GM12878 (cell line): Measurements from ENCODE around the gene SERPINH1. TPM values are rescaled to one million over a fixed set of nuclear protein-coding genes. Genes with fewer than 3 reads are reported as not detected.

Source experiments
- ATAC-seq: fragments of 200-7000 bp; cut with Tn5 transposase; 3 replicates; pipeline ENCODE4 v1.9.1; 2020; ENCODE audit warnings: mild to moderate bottlenecking, moderate library complexity
- BruUV-seq: library from RNA; stranded (reverse); fragments of 400-500 nt; replicated peaks from 2 replicates; lab custom pipeline; 2021; lab: Mats Ljungman, UMichigan
- CTCF ChIA-PET: fragments of 300-600 bp; sonication (Branson Sonifier 250); formaldehyde crosslinking; extraction: SDS; loops from one replicate; lab custom pipeline; 2021; ENCODE audit warnings: inconsistent platforms; lab: Yijun Ruan, JAX
- POLR2A ChIA-PET: fragments of 350-600 bp; formaldehyde crosslinking; extraction: SDS; loops from one replicate; lab custom pipeline; 2021; ENCODE audit warnings: inconsistent platforms; lab: Charles Lee
- RAD21 ChIA-PET: fragments of 300-600 bp; sonication (Branson Sonifier 250); formaldehyde crosslinking; loops from one replicate; lab custom pipeline; 2023; ENCODE audit warnings: antibody characterized with exemption; ENCODE audit not compliant: unreplicated experiment; lab: Charles Lee
- SMC1A ChIA-PET: fragments of 300-600 bp; sonication (Branson Sonifier 250); formaldehyde crosslinking; loops from one replicate; lab custom pipeline; 2023; ENCODE audit not compliant: unreplicated experiment, uncharacterized antibody; lab: Charles Lee
- DNase-seq: peaks from one replicate; pipeline ENCODE4 v3.0.0-alpha.2; 2011; ENCODE audit warnings: low read depth, low spot score
- FAIRE-seq: peaks from 3 replicates; lab custom pipeline; 2011; peaks lifted over from hg19 to GRCh38; lab: Jason Lieb, UNC
- H2AFZ ChIP-seq: 2 replicates; pipeline ENCODE4 v1.6.0; 2011; ENCODE audit warnings: low read depth, low read length, control low read depth; ENCODE audit not compliant: control insufficient read depth
- H3K27ac ChIP-seq: 2 replicates; pipeline ENCODE4 v1.5.1; 2011; ENCODE audit warnings: control low read depth; ENCODE audit not compliant: control insufficient read depth, insufficient read depth
- H3K27me3 ChIP-seq, 2 experiments: replicated peaks in 1 of 2; 2 replicates each; pipeline versions ENCODE4 v1.6.0 to v1.6.1; 2011; ENCODE audit warnings: low read length in 1 of 2; ENCODE audit not compliant: control insufficient read depth in 2 of 2, insufficient read depth in 2 of 2
- H3K36me3 ChIP-seq, 2 experiments: 2 replicates each; pipeline ENCODE4 v1.5.1; 2011; ENCODE audit warnings: low read length in 1 of 2; ENCODE audit not compliant: control insufficient read depth in 2 of 2, insufficient read depth in 2 of 2
- H3K4me1 ChIP-seq: 2 replicates; pipeline ENCODE4 v1.6.1; 2011; ENCODE audit warnings: mild to moderate bottlenecking, low read length, moderate library complexity, mixed read lengths; ENCODE audit not compliant: control insufficient read depth, insufficient read depth
- H3K4me2 ChIP-seq: 2 replicates; pipeline ENCODE4 v1.6.0; 2011; ENCODE audit warnings: control low read depth; ENCODE audit not compliant: control insufficient read depth, insufficient read depth
- H3K4me3 ChIP-seq: fragments of 200-600 bp; sonication (generic); 2 replicates; pipeline ENCODE4 v1.5.1; 2016
- H3K79me2 ChIP-seq: 2 replicates; pipeline ENCODE4 v1.6.0; 2011; ENCODE audit warnings: low read length; ENCODE audit not compliant: control insufficient read depth, insufficient read depth
- H3K9ac ChIP-seq: 2 replicates; pipeline ENCODE4 v1.8.0; 2011; ENCODE audit warnings: low read length, control low read depth, mixed read lengths; ENCODE audit not compliant: control insufficient read depth, insufficient read depth
- H3K9me3 ChIP-seq: replicated peaks from 3 replicates; pipeline ENCODE4 v1.5.1; 2011; ENCODE audit warnings: mild to moderate bottlenecking, low read length; ENCODE audit not compliant: control insufficient read depth, insufficient read depth
- H4K20me1 ChIP-seq: 2 replicates; pipeline ENCODE4 v1.6.0; 2011; ENCODE audit not compliant: control insufficient read depth, insufficient read depth
- BRCA1 ChIP-seq: IDR thresholded peaks from 2 replicates; pipeline ENCODE4 v1.6.1; 2011; ENCODE audit warnings: low read depth, low read length, improper control_type of control experiment
- CHD1 ChIP-seq: IDR thresholded peaks from 2 replicates; pipeline ENCODE4 v1.6.1; 2012; ENCODE audit warnings: low read depth, low read length, improper control_type of control experiment
- EGR1 ChIP-seq, 2 experiments: IDR thresholded peaks; 1 replicate in 1 of 2; 2 replicates in 1 of 2; pipeline ENCODE4 v1.6.1; 2011 to 2012; ENCODE audit warnings: low read depth in 2 of 2, low read length in 2 of 2, borderline replicate concordance in 1 of 2, mild to moderate bottlenecking in 1 of 2, moderate library complexity in 1 of 2
- MXI1 ChIP-seq: fragments of 150-350 bp; IDR thresholded peaks from 2 replicates; pipeline ENCODE4 v1.6.1; 2011; ENCODE audit warnings: low read depth, mild to moderate bottlenecking, inconsistent platforms, low read length, improper control_type of control experiment
- POLR2A ChIP-seq: IDR thresholded peaks from 2 replicates; pipeline ENCODE4 v1.6.1; 2011; ENCODE audit warnings: low read depth, mild to moderate bottlenecking, low read length
- SPI1 ChIP-seq: IDR thresholded peaks from 2 replicates; pipeline ENCODE4 v1.6.1; 2011; ENCODE audit warnings: low read depth, mild to moderate bottlenecking, low read length, moderate library complexity, borderline replicate concordance; ENCODE audit not compliant: insufficient read depth
- SRF ChIP-seq, 2 experiments: IDR thresholded peaks; 2 replicates each; pipeline ENCODE4 v1.6.1; 2011; ENCODE audit warnings: low read depth in 2 of 2, low read length in 2 of 2, mild to moderate bottlenecking in 1 of 2, moderate library complexity in 1 of 2
- SUZ12 ChIP-seq: fragments of 200-600 bp; sonication (generic); IDR thresholded peaks from one replicate; pipeline ENCODE4 v1.6.1; 2018; ENCODE audit warnings: antibody characterized with exemption, mild to moderate bottlenecking; ENCODE audit not compliant: unreplicated experiment
- WGBS: methylation state at CpG from one replicate; pipeline ENCODE4 v1.1.6; 2016; ENCODE audit warnings: low lambda C conversion rate; ENCODE audit not compliant: insufficient replicate concordance, insufficient coverage; ENCODE audit errors: missing lambda C conversion rate; 5-methylcytosine and 5-hydroxymethylcytosine counted together
- in situ Hi-C: fragments of 300-500 bp; cut with MboI; formaldehyde crosslinking; loops from 9 replicates; pipeline ENCODE4 v1.14.3; 2018; ENCODE audit warnings: mixed read lengths
- intact Hi-C: fragments of 100-400 bp; cut with micrococcal nuclease; formaldehyde crosslinking; loops from one replicate; pipeline ENCODE4 v1.14.2; 2022; ENCODE audit not compliant: unreplicated experiment
- polyA plus RNA-seq, 11 experiments: library from polyadenylated mRNA; depleted of rRNA in 4 of 11; unstranded in 6 of 11; stranded (reverse) in 5 of 11; fragments of >200 nt; fragmentation: Nextera tagmentation in 4 of 11; fragmentation: Illumina TruSeq in 1 of 11; extraction: Ambion mirVana in 4 of 11; extraction: Trizol in 1 of 11; gene quantifications; 1 replicate in 1 of 11; 2 replicates in 10 of 11; pipeline versions ENCODE4 v1.2.1 to v1.2.3, GENCODE V29; 2011 to 2016; ENCODE audit warnings: inconsistent platforms in 2 of 11, missing spikeins in 2 of 11, low read depth in 1 of 11
- total RNA-seq, 4 experiments: library from RNA; depleted of rRNA in 3 of 4; stranded (reverse); fragments of >200 nt in 3 of 4; fragmentation: Illumina TruSeq in 1 of 4; extraction: Trizol in 1 of 4; gene quantifications; 2 replicates each; pipeline versions ENCODE4 v1.2.1 to v1.2.3, GENCODE V29; 2013 to 2021
- TF ChIP-seq, protein P1 (sequence below): fragments of 450-650 bp; conservative IDR thresholded peaks from 2 replicates; pipeline ENCODE4 v1.6.1; 2017; ENCODE audit warnings: mild to moderate bottlenecking, moderate library complexity

Gene SERPINH1
- total and polyA plus RNA-seq, 10 of the 15 experiments (the other 5 are each of a cell fraction or from before 2014, with no cell fraction given) = 0.34 to 19.8 (median 13.7) TPM

DNA sequence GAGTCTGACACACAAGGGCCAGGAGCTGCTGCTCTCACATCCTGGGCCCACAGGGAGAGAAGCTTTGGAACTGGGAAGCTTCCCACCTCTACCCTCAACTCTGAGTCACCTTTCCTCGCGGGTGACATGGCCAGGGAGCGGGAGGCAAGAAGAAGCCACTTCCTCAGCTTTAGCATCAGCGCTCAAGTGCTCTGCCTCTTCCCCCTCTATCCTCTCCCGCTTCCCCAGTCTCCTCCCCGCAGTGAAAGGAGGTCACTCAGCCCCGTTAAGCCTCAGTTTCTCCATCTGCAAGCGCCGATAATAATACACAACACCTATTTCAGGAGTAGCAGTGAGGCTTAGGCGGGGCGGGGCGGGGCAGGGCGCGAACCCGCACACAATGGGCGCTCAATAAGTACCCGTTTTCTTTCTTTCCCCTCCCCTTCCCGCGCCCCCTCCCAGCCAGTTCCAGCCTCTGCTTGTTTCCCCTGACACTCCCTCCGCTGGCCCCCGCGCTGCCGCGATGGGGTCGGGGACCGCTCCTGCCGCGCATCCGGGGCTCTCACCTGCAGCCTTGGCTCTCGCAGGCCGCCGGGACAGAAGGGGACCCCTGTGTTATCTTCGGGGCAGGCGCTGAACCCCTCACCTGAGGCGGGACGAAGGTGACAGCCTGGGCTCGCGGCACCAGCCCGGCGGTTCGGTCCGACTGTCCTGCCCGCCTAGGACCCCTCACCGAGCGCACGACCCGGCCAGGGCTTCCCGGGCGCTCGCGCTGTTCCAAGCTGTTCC, 37.2 kb upstream of the SERPINH1 start:
- CTCF ChIA-PET = interaction anchor here (0.7 to 15.9 kb wide), 11 partner anchors 7 to 136 kb away, joined by 3 to 288 read pairs (median 3); no protein-coding TSS in a partner anchor
- RAD21 ChIA-PET = interaction anchor here (0.7 to 2.1 kb wide), 9 partner anchors 12 to 81 kb away, joined by 3 to 9 read pairs (median 3); no protein-coding TSS in a partner anchor
- peaks cover 18% of the 10 kb centered on the region for H3K4me1 ChIP-seq
- H3K27ac ChIP-seq = no peak overlapping the region
- POLR2A ChIA-PET = interaction anchor here (0.6 to 1.2 kb wide), 4 partner anchors 8 to 1590 kb away, joined by 3 to 8 read pairs (median 4); no protein-coding TSS in a partner anchor
- H4K20me1 ChIP-seq = no peaks in the 10 kb centered on the region
- SMC1A ChIA-PET = interaction anchor here (0.7 to 3.5 kb wide), 3 partner anchors 15 to 79 kb away, joined by 3 to 12 read pairs (median 4); no protein-coding TSS in a partner anchor
- H3K9ac ChIP-seq = peak overlapping the region; percentile 47; the same call in 1 of the 2 replicates
- in situ Hi-C loops = no loop called here
- peak overlapping the region; percentile 80 for H3K4me3 ChIP-seq
- BruUV-seq = no TSS peak
- DNase-seq = no peak
- H3K4me2 ChIP-seq = peak overlapping the region; percentile 91
- 6% methylated on average over 39 of the region's 51 CpGs for WGBS
- no peaks in the 10 kb centered on the region for H3K9me3 ChIP-seq
- intact Hi-C loops = no loop called here
- H2AFZ ChIP-seq = peak overlapping the region; percentile 70
- ATAC-seq = peak; percentile 10
- no peaks in the 10 kb centered on the region for H3K36me3 ChIP-seq
- no peak for TF ChIP-seq SRF (IDR thresholded peaks at IDR 0.05; ENCODE audit: low read depth in 2 of 2, low read length in 2 of 2)
- FAIRE-seq = no peak
- H3K27me3 ChIP-seq = 0 out of 4 replicates have a peak, but pooled peaks cover 0 to 3% of the 10 kb centered on the region in 2 experiments
- no peaks in the 10 kb centered on the region for H3K79me2 ChIP-seq

DNA sequence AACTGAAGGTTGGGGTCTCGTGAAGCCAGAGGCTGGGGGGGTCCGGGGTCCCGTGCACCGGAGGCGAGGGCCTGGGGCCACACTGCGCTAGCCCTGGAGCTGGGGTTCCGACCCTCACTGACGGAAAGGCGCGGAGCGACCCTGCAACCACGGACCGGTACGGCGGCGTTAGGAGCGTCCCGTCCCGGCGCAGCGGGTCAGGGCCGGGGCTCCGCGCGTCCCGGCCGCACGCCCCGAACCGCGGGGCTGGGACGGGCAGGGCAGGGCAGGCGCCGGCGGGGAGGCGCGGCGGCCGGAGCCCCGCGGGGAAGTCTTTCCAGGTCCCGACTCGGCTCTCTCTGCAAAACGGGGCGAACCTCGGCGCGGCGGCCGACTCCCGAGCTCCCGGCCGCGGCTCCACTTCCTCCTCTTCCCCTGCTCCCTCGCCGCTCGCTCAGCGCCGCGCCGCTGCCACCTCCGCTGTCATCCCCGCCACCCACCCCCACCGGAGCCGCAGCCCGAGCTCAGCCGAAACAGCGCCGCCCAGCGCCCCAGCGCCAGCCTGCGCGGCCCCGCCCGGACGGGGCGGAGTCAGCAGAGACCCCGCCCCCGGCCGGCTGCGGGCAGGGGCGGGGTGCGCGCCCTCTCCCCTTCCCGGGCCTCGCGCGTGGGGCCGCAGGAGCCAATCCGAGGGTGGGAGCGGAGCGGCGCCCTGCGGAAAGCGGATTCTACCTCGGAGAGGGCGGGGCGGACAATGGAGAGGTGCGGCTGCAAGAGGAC, 36.4 kb upstream of the SERPINH1 start, which contains the start of gene GDPD5:
Gene GDPD5 (minus strand): TSS at position 509 of the 759 bp plus-strand sequence. CDS start 48,206 bp downstream, outside the sequence.
- Histone ChIP-seq H3K79me2 (no peaks in the 10 kb centered on the region), H2AFZ (peak within 1 kb of the TSS; percentile 70), H3K9me3 (no peaks in the 10 kb centered on the region), H3K36me3 (no peaks in the 10 kb centered on the region), H3K4me1 (peaks cover 18% of the 10 kb centered on the region), H4K20me1 (no peaks in the 10 kb centered on the region), H3K4me2 (peak within 1 kb of the TSS; percentile 91), H3K27ac (peak within 1 kb of the TSS; percentile 28; the same call in 1 of the 2 replicates), H3K27me3 (0 out of 4 replicates have a peak, but pooled peaks cover 0 to 3% of the 10 kb centered on the region in 2 experiments), H3K4me3 (peak within 1 kb of the TSS; percentile 80), H3K9ac (peak within 1 kb of the TSS; percentile 61)
- intact Hi-C loops = no loop called here
- SMC1A ChIA-PET = interaction anchor here (0.7 to 1.4 kb wide), 4 partner anchors 9 to 81 kb away, joined by 3 to 4 read pairs (median 4); no protein-coding TSS in a partner anchor
- POLR2A ChIA-PET = interaction anchor here (0.6 to 1.2 kb wide), 9 partner anchors 8 to 1042 kb away, joined by 3 to 8 read pairs (median 3); no protein-coding TSS in a partner anchor
- ATAC-seq = peak; percentile 84
- CTCF ChIA-PET = interaction anchor here (0.7 to 15.9 kb wide), 9 partner anchors 8 to 137 kb away, joined by 3 to 288 read pairs (median 3); no protein-coding TSS in a partner anchor
- RAD21 ChIA-PET = interaction anchor here (0.5 to 1.6 kb wide), 7 partner anchors 9 to 81 kb away, joined by 3 to 4 read pairs (median 3); no protein-coding TSS in a partner anchor
- BruUV-seq = TSS peak; percentile 91
- WGBS = 1% methylated on average over 17 of the region's 99 CpGs
- no peak for FAIRE-seq
- no peak for DNase-seq
- in situ Hi-C loops = no loop called here
- TF ChIP-seq EGR1 (IDR thresholded peaks at IDR 0.05; ENCODE audit: borderline replicate concordance in 1 of 2, low read depth in 2 of 2, low read length in 2 of 2) = peak in 1 of 2 experiments; percentile 58; a peak in 1 of 3 replicates
- peak; percentile 57; the same call in 1 of the 2 replicates for TF ChIP-seq MXI1
- TF ChIP-seq SUZ12 = no peak
- TF ChIP-seq, protein P1, sequence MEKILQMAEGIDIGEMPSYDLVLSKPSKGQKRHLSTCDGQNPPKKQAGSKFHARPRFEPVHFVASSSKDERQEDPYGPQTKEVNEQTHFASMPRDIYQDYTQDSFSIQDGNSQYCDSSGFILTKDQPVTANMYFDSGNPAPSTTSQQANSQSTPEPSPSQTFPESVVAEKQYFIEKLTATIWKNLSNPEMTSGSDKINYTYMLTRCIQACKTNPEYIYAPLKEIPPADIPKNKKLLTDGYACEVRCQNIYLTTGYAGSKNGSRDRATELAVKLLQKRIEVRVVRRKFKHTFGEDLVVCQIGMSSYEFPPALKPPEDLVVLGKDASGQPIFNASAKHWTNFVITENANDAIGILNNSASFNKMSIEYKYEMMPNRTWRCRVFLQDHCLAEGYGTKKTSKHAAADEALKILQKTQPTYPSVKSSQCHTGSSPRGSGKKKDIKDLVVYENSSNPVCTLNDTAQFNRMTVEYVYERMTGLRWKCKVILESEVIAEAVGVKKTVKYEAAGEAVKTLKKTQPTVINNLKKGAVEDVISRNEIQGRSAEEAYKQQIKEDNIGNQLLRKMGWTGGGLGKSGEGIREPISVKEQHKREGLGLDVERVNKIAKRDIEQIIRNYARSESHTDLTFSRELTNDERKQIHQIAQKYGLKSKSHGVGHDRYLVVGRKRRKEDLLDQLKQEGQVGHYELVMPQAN = peak; percentile 52
- TF ChIP-seq POLR2A = peak; percentile 78
- TF ChIP-seq SPI1 = peak; percentile 4; the same call in 1 of the 2 replicates
- TF ChIP-seq BRCA1 = no peak
- no peak for TF ChIP-seq CHD1
